Activated naive CD4-positive, alpha-beta T cell (primary cell): ENCODE measurements around the gene RPL32.
"Not testable (repeated sequence)": the region's sequence is repeated elsewhere in the genome, so short reads cannot be mapped to it uniquely, and the experiment has no call there.

ENCODE experiments used
- DNase-seq, 4 experiments: peaks; one replicate each; lab custom pipeline; 2025; lab: John Stamatoyannopoulos, UW

Gene RPL32

GRCh38 chr3:12841149-12841969, at the start of gene RPL32:
RPL32 (minus strand) TSS chr3:12841565; CDS start chr3:12840237, 1,328 bp downstream.
- DNase-seq, result peak; percentile 57 to 79 (median 70)

DNA sequence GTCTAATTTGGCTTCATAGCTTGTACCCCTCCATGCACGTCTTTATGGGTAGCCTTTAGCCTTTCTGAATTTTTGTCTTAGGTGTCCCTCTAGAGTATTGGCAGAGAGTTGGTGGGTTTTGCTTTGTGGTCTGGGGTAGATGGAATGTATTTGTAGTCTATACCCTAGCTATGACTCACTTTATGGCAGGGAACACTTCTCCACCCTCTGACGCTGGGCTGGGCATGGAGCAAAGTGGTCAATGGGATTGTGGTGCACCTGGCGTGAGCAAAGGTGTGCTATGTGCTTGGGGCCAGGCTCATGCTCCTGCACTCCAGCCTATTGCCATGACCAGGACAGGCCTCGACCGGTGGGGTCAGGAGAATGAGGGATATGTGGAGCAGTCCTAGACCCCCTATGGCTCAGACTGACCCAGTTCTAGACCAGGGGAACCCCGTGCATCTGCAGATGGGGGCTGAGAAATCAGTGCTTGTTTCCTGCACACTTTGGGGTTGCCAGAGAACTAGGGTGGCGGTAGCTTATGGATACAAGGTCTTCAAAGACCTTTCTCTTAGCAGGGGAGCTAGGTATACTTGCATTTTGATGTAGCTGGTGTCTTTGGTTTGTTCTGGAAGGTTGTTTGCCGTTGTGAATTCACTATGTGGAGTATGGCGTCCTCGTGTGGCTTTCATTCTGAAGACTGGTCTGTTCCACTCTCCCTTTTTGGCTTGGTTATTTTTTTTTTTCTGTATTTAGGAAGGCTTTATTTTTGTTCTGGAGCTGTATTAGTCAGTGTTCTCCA, 49.4 kb upstream of the RPL32 start:
- DNase-seq, result no peak

DNA sequence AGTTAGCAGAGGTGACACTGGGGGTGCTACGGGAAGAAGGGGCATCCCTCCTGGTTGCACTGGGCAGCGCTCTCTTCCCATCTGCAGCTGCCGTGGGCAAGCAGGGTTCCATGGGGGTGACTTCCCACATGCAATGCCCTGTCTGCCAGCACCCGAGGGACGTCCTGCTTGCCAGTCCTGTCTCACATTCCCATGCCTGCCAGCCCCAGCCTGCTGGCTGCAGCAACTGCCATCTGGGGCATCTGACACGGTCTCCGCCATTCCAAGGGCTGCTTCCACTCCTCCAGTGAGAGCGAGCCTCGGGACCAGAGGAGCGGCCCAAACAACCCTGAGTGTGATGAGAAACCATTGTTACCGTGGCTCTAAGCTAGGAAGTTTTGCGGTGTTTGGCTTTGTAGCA, 45.4 kb upstream of the RPL32 start:
- DNase-seq, result no peak

- no peak for DNase-seq
Measured at GRCh38 chr3:12886106-12886679, 44.8 kb upstream of the RPL32 start.

DNA sequence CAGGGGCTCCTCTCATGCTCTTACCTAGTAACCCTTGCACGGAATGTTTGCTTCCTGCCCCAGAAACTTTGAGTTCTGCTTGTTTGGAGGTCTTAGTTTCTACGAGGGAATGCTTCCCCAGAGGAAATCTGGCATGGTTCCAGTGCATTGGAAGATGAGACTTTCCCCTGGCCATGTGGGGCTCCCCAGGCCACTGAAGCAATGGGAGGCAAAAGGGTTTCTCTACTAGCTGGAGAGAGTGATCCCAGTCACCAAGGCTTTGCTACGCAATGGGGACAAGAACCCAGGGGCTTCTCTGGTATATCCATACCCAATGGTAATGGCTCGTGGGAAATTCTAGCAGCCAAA, 44.2 kb upstream of the RPL32 start:
- DNase-seq, result no peak

GRCh38 chr3:12884790-12885582, 43.6 kb upstream of the RPL32 start:
- DNase-seq, result no peak

DNA sequence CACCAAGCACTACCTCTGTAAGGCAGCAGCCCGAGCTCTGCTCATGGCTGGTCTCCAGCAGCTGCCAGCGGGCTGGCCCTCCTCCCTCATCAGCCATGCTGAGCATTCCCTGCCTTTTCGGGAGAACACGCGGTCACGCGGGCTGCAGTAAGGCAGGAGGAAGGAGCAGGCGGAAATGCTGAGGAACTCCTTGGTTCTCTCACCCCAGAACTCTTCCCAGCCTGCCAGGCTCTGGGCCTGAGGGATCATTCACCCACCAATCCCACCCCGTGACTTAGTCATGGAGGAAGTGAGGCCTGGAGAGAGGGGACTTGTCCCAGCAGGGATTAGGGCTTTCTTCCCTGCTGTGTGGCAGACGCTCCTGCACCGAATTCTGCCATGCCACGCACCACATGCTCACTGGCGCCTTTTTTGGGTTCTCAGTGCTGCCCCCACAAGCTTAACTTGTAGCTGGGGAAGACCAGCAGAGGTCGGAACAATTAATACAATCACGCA, 42.9 kb upstream of the RPL32 start:
- no peak for DNase-seq

GRCh38 chr3:12882336-12883310, 41.3 kb upstream of the RPL32 start:
- no peak for DNase-seq

DNA sequence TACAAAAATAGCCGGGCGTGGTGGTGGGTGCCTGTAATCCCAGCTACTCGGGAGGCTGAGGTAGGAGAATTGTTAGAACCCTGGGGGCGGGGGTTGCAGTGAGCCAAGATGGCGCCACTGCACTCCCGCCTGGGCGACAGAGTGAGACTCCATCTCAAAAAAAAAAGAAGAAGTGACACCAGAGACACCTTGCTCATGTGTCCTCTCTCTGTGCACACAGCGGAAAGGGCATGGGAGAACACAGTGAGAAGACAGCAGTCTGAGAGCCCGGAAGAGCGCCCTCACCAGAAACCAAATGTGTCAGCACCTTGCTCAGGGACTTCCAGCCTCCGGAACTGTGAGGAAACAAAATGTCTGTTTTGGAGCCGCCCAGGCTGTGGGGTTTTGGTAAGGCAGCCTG, 40.5 kb upstream of the RPL32 start:
- not testable (repeated sequence) for DNase-seq

GRCh38 chr3:12879191-12879815, 37.9 kb upstream of the RPL32 start:
- DNase-seq, result no peak

- DNase-seq, result not testable (repeated sequence)
Measured at GRCh38 chr3:12878758-12879157, 37.4 kb upstream of the RPL32 start.

DNA sequence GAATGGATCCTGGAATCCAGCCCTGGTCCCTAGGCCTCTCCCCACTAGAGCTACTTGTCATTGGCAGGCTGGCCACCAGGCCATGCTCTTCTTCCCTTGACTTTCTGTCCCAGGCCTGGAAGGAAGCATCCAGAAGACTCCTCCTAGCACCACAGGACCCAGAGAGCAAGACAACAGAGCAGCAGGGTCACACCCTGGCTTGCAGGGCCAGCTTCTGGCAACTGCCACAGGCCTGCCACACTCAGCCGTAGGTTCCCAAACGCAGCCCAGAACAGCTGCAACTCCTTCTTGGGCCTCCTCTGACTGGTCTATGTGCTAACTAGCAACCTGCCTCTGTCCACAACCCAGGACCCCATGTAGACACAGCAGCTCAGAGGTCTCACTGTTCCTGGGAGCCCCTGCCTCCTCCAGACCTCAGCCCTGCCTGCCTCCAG, 36.8 kb upstream of the RPL32 start:
- no peak for DNase-seq

DNA sequence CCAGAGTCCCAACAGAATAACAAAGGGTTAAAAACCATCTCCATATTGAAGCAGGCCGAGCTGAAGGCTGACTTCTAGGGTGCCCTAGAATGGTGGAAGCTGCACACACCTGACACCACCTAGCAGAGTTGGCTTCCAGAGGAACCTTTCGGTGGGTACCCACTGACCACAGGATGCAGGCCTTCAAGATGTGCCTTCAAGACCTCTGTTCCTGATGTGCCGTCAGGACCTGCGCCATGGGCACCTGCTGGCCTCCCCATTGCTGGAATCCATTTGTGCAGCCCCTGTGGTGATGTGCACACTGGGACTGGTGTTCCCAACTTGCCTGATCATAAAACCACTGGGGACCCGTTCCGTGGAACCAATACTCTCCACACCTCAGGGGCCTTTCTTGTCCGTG, 35.7 kb upstream of the RPL32 start:
- no peak for DNase-seq

DNA sequence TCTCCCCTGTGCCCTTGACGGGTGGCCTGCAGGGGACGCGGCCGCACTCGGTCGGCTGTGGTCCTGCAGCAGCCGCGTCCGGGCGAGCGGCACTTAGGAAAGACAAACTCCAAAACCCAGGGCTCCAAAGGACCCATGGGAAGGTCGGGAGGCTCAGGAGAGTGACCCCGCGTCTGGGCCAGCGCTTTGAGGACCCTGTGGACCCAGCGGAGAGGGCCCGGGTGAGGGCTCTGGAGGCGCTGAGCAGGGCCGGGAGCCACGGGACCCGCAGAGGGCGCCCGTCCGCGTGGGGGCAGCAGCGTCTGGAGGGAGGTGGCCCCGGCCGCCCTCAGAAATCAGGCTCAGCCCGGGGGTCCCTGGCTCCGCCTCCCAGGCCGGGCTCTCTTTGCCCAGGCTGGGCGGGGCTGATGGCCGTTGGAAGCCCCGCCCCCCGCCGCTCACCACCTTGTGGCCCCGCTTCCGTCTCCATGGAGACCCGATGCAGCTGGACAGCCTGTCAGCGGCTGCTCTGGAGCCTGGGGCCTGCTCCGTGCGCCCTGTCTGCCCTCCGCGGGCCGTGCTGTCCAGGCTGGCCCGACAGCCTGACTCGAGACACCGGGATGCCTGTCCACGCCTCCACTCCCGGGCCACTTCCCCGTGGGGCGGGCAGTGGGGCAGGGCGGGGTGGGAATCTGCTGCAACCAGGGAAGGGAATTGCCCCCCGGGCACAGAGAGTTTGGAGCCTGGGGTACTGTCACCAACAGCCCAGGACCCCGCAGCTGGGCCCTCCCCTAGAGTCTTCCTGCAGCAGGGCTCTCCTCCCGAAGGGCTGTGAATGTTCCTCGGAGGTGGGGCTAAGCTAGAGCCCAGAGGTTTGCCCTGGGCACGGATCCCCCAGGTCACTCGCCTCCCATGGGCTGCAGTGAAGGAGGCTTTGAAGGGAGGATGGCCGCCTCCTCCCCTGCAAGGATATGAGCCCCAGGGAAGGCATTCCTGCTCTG, 34.8 kb upstream of the RPL32 start:
- DNase-seq, result no peak

DNA sequence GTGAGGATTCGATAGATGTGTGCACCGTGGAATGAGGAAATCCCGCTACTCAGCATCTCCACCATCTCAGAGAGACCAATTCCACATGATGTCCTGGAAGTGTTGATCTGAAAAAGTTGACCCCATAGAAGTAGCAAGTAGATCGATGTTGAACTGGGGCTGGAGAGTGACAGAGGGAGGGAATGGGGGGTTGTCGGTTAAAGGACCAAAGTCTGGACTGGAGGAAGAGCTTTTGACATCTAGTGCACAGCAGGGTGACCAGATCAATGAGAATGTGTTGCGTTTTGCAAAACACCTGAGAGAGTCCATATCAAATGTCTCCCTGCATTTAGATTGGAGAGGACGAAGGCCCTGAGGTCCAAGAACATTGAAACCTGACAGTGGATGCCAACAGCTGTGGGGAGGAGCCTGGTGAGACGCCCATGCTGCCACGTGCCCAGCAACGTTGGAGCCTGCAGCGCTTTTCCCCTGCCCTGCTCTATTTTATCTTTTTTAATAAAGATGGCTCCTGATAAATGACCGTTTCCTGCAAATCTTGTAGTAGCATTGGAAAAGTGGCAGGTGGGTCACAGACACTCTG, 30.1 kb upstream of the RPL32 start:
- DNase-seq, result no peak

- DNase-seq, result no peak
Measured at GRCh38 chr3:12870942-12871341, 29.6 kb upstream of the RPL32 start.

DNA sequence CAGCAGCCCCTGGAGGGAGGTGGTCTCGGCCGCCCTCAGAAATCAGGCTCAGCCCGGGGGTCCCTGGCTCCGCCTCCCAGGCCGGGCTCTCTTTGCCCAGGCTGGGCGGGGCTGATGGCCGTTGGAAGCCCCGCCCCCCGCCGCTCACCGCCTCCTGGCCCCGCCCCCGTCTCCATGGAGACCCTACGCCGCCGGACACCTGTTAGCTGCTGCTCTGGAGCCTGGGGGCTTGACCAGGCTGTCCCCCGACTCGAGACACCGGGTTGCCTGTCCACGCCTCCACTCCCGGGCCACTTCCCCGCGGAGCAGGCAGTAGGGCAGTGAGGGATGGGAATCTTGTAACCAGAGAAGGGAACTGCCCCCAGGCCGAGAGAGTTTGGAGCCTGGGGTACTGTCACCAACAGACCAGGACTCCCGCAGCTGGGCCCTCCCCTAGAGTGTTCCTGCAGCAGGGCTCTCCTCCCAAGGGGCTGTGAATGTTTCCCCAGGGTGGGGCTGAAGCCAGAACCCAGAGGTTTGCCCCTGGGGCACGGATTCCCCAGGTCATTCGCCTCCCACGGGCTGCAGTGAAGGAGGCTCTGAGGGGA, 27.8 kb upstream of the RPL32 start:
- peak in 1 of 4 experiments; percentile 9 for DNase-seq
